GM21526 (cell line): ENCODE data around the gene ABCB11.

Experiments
- ATAC-seq: cut with Tn5 transposase; IDR thresholded peaks from one replicate; pipeline ENCODE4 v1.9.1; 2021; ENCODE audit warnings: moderate library complexity; ENCODE audit not compliant: unreplicated experiment, low FRiP score

Gene ABCB11

GRCh38 chr2:169010633-169011460 is 20.3 kb downstream of the ABCB11 start:
- no peak for ATAC-seq

GRCh38 chr2:169009865-169010579 is 21.1 kb downstream of the ABCB11 start:
- no peak for ATAC-seq

DNA sequence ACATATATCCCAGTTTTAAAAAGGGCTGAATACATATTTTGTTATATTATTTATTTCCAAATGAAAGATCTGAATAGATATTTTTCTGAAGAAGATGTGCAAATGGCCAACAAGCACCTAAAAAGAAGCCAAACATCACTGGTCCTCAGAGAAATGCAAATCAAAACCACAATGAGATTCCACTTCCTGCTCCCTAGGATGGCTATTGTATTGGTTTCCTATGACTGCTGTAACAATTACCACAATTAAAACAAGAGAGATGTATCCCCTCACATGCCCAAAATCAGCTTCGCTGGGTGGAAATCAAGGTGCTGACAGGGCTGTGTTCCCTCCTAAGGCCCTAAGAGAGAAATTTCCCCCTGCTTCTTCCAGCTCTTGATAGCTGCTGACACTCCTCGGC is 23.2 kb downstream of the ABCB11 start:
- no peak for ATAC-seq

GRCh38 chr2:169007356-169007755 is 23.8 kb downstream of the ABCB11 start:
- ATAC-seq: no peak

- no peak for ATAC-seq
Measured at GRCh38 chr2:169006665-169007064, 24.5 kb downstream of the ABCB11 start.

DNA sequence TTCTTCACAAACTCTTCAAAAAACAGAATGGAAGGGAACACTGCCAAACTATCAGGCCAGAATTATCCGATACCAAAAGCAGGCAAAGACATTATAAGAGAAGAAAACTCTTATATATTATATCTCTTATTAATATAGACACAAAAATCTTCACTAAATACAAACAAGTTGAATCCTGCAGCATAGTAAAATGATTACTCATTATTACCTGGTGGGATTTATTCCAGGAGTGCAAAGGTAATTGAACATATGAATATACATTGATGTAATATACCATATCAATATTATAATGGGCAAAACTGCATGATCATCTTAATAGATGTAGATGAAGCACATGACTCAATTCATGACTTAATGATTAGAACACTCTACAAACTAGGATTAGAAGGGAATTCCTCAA is 25.1 kb downstream of the ABCB11 start:
- no peak for ATAC-seq

GRCh38 chr2:169005080-169005598 is 26.0 kb downstream of the ABCB11 start:
- ATAC-seq: no peak

DNA sequence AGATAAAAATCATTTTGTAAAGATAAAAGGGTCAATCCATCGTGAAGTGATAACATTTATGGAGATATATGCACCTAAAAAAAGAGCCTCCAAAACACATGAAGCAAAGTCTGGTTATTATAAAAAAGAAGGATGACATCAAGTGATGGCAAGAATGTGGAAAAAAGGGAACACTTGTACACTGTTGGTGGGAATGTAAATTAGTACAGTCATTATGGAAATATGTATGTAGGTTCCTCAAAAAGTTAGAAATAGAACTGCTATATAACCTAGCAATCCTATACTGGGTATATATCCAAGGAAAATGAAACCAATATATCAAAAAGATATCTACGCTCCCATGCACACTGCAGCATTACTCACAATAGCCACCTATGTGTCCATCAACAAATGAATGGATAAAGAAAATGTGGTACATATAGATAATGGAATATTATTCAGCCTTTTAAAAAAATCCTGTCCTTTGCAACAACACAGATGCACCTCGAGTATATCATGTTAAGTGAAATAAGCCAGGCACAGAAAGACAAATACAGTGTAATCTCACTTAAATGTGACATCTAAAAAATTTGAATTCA is 28.9 kb downstream of the ABCB11 start:
- ATAC-seq: no peak

DNA sequence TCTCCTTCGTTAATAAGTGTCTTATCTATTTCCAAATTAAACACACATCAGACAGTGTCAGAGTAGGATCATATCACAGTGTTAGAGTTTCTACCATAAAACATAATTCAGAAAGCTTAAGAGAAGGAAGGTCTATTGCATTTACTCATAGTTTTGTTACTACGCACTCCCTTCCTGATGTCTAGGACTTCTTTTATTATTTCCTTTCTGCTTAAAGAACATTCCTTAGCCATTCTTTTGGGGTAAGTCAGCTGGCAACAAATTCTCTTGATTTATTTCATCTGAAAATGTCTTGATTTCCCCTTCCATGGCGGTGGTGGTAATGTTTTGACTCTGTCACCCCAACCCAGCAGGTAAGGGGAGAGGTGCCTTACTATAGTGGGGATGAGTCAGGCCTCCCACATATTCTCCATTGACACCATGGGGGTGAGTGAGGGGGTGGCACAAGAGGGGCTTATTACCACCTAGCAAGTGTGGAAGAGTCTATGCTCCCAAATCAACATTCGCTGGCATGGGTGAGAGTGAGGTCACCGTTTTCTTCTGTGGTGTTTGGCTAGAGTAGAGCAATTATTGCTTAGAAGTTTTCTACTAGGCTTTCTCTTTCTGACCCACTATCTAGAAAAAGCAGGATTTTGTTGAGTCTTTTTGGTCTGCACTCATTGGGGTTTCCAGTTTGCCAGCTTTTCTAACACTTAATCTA is 29.9 kb downstream of the ABCB11 start:
- no peak for ATAC-seq

- ATAC-seq: no peak
Measured at GRCh38 chr2:168999668-169000213, 31.4 kb downstream of the ABCB11 start.

DNA sequence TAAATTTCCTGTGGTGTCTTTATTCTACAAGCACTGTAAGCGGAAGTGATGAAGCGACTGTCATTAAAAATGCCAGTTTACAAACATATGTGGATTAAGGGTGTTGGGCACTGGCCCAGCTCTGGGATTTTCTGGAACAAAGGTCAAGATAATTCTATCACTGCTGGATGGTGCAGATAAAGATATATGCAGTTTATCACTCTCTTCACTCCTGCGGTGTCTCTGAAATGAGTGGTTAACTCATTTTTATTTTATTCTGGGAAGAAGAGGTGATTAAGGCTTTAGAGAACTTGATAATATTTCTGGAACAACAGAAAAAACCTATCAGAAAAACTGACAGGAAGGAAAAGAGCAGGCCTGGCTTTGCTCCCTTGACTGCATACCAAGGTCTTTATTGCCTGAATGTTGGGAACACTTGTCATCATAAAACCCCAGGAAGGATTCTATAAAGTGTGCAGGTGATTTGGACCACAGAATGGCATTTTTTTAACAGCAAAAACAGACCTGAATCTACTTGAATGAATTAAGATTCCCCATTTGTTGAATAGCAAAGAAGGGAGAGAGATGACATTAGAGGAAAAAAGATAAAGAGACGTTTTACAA is 32.4 kb downstream of the ABCB11 start:
- ATAC-seq: no peak

- ATAC-seq: no peak
Measured at GRCh38 chr2:168997794-168998193, 33.3 kb downstream of the ABCB11 start.

DNA sequence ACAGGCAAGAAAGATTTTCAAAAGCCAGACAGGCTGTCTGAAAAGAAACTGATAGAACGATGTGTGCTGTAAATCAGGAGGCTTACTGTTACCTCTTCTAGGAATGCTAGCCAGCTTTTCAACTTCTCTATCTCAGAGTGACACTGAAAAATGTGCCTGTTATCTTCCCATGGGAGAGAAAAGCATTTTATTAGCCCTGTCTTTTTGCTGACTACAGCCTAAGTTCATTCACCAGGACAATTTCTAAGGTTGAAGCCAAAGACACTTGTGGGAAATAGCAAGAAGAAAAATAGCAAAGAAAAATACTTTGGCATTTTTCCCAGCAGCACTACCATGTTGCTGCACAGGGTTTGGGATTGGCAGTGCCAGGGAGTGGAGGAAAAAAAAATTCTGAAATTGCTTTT is 34.0 kb downstream of the ABCB11 start:
- no peak for ATAC-seq

DNA sequence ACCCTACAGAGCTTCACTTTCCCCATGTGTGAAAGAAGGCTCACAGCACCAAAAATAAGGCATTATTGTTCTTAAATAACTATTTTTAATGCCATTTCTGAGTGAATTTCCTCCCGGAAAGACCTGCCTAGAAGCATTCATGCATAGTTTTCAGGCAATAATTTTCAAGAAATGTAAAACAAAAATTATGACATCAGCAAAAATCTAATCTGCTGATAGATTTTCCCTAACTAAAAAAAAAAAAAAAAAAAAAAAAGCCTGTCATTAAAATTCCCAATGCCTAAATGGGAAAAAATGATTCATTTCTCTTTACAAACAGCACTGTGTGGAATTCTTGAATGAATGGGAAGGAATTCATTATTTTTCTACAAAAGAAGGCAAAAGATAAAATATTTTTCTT is 35.4 kb downstream of the ABCB11 start:
- no peak for ATAC-seq

DNA sequence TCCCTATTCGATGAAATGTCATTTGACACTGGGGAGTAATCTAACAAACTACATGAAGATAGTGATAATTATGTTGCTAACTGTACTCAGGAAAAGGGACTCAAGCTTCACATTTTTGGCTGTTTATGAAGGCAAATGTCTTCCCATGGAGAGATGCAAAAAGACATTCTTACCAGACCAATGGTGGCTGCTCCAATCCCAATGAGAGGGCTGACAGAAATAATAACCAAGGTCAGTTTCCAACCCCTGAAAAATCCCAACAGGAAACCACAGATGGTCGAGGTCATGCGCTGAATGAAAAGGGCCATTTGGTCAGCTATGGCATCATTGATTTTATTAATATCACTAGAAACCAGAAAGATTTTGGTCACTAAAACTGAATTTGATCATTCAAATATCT is 37.6 kb downstream of the ABCB11 start:
- no peak for ATAC-seq

GRCh38 chr2:168992591-168993349 is 38.4 kb downstream of the ABCB11 start:
- no peak for ATAC-seq

DNA sequence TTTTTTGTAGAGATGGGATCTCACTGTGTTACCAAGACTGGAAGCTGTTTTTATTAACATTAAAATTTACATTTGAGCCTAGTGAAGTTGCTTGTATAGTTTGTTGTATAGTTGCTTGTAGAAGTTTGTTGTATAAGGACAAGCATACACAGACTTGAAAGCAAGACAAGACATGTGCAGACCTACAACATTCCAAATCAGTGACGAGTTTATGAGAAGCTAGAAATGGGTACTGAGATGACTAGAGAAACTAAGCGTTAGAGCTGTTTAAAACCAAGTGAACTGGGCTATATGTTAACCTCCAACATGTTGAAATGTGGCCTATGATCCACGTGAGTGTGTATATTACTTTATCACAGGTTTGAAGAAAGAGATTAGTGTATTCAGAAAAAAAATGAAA is 39.1 kb downstream of the ABCB11 start:
- no peak for ATAC-seq

GRCh38 chr2:168988755-168989154 is 42.4 kb downstream of the ABCB11 start:
- no peak for ATAC-seq

- no peak for ATAC-seq
Measured at GRCh38 chr2:168986398-168986943, 44.7 kb downstream of the ABCB11 start.
